SKM-1 treated with dmso at 0.1 percent for 144 hours (cell line): ENCODE data around the gene ADPRS.
A peak's percentile ranks its signal among the peaks of the same experiment; 100 is the strongest.

Experiments used
- DNase-seq: peaks from one replicate; lab custom pipeline; 2025; ENCODE audit not compliant: unreplicated experiment; lab: John Stamatoyannopoulos, UW

Gene ADPRS

GRCh38 chr1:36107394-36107793, 18.7 kb downstream of the ADPRS start:
- DNase-seq: no peak

GRCh38 chr1:36108314-36108713, 19.6 kb downstream of the ADPRS start:
- DNase-seq: no peak

- DNase-seq: peak; percentile 46
Observed at GRCh38 chr1:36109041-36109679, 20.5 kb downstream of the ADPRS start.

GRCh38 chr1:36111151-36111550, 22.5 kb downstream of the ADPRS start:
- no peak for DNase-seq

GRCh38 chr1:36112823-36113222, 24.1 kb downstream of the ADPRS start:
- no peak for DNase-seq

- no peak for DNase-seq
Observed at GRCh38 chr1:36114371-36114770, 25.7 kb downstream of the ADPRS start.

- no peak for DNase-seq
Observed at GRCh38 chr1:36115200-36115669, 26.5 kb downstream of the ADPRS start.

GRCh38 chr1:36115931-36116330, 27.2 kb downstream of the ADPRS start:
- peak; percentile 66 for DNase-seq

- no peak for DNase-seq
Observed at GRCh38 chr1:36116901-36117300, 28.2 kb downstream of the ADPRS start.

GRCh38 chr1:36118447-36119204, 29.9 kb downstream of the ADPRS start:
- no peak for DNase-seq

- no peak for DNase-seq
Observed at GRCh38 chr1:36119456-36119855, 30.8 kb downstream of the ADPRS start.

GRCh38 chr1:36122062-36123030, 33.7 kb downstream of the ADPRS start:
- DNase-seq: no peak

GRCh38 chr1:36123356-36123755, 34.7 kb downstream of the ADPRS start:
- peak; percentile 50 for DNase-seq

- no peak for DNase-seq
Observed at GRCh38 chr1:36124404-36125128, 35.9 kb downstream of the ADPRS start.

- DNase-seq: no peak
Observed at GRCh38 chr1:36125129-36125991, 36.7 kb downstream of the ADPRS start, which contains the start of gene COL8A2. COL8A2 (minus strand) TSS chr1:36125222; CDS start chr1:36100242, 24,980 bp downstream.

GRCh38 chr1:36126005-36126716, 37.5 kb downstream of the ADPRS start:
- no peak for DNase-seq

- no peak for DNase-seq
Observed at GRCh38 chr1:36126797-36127500, 38.3 kb downstream of the ADPRS start.

GRCh38 chr1:36128126-36128904, 39.6 kb downstream of the ADPRS start:
- DNase-seq: peak; percentile 56
